ENCODE measurements around the gene SPPL2C.

GRCh38 chr17:45848868-45849535 lies 4.3 kb downstream of the SPPL2C start:
- TF ChIP-seq CTCF (conservative IDR thresholded peaks at IDR 0.05; ENCODE audit: low read length) (no peak), EZH2phosphoT487 (IDR thresholded peaks at IDR 0.05; ENCODE audit: borderline replicate concordance, low read depth, low read length) (no peak)
